Measurements from ENCODE around the gene TMEM134.
"Not testable (repeated sequence)": the region's sequence is repeated elsewhere in the genome, so short reads cannot be mapped to it uniquely, and the experiment has no call there.

Gene TMEM134

GRCh38 chr11:67468056-67468455 lies 995 bp downstream of the TMEM134 start:
- peaks cover 4% of the 10 kb centered on the region for H3K36me3 Mint-ChIP-seq (ENCODE audit: low read depth)
- peak overlapping the region; percentile 95 for H3K27ac Mint-ChIP-seq
- peaks cover 9% of the 10 kb centered on the region for H3K27me3 Mint-ChIP-seq (ENCODE audit: low read depth, poor library complexity)
- H3K4me3 Mint-ChIP-seq = peak overlapping the region; percentile 89
- TF ChIP-seq CTCF (IDR thresholded peaks at IDR 0.05) = no peak
- H3K9me3 Mint-ChIP-seq = no peaks in the 10 kb centered on the region
- DNase-seq = no peak
- peaks cover 31% of the 10 kb centered on the region for H3K4me1 Mint-ChIP-seq

- Mint-ChIP-seq H3K4me1 (peaks cover 25% of the 10 kb centered on the region), H3K9me3 (no peaks in the 10 kb centered on the region), H3K27ac (no peak overlapping the region), H3K4me3 (peak overlapping the region; percentile 89), H3K36me3 (ENCODE audit: low read depth) (peaks cover 4% of the 10 kb centered on the region), H3K27me3 (ENCODE audit: low read depth, poor library complexity) (peaks cover 3% of the 10 kb centered on the region)
- no peak for TF ChIP-seq CTCF (IDR thresholded peaks at IDR 0.05)
- DNase-seq = no peak
Observed at GRCh38 chr11:67466962-67467771, 1.9 kb downstream of the TMEM134 start.

GRCh38 chr11:67466367-67466766 lies 2.7 kb downstream of the TMEM134 start:
- H3K36me3 Mint-ChIP-seq (ENCODE audit: low read depth) = peaks cover 4% of the 10 kb centered on the region
- no peak overlapping the region for H3K27ac Mint-ChIP-seq
- no peak for DNase-seq
- H3K9me3 Mint-ChIP-seq = no peaks in the 10 kb centered on the region
- no peak overlapping the region for H3K4me3 Mint-ChIP-seq
- peaks cover 22% of the 10 kb centered on the region for H3K4me1 Mint-ChIP-seq
- no peaks in the 10 kb centered on the region for H3K27me3 Mint-ChIP-seq (ENCODE audit: low read depth, poor library complexity)
- no peak for TF ChIP-seq CTCF (IDR thresholded peaks at IDR 0.05)

- H3K27me3 Mint-ChIP-seq (ENCODE audit: low read depth, poor library complexity); H3K36me3 Mint-ChIP-seq (ENCODE audit: low read depth); H3K9me3 Mint-ChIP-seq; DNase-seq; H3K27ac Mint-ChIP-seq: not testable (repeated sequence)
- peaks cover 20% of the 10 kb centered on the region for H3K4me1 Mint-ChIP-seq
- peak overlapping the region; percentile 79 for H3K4me3 Mint-ChIP-seq
Observed at GRCh38 chr11:67465530-67465929, 3.5 kb downstream of the TMEM134 start.

GRCh38 chr11:67465189-67465510 lies 3.9 kb downstream of the TMEM134 start:
- Mint-ChIP-seq H3K27ac (no peak overlapping the region), H3K9me3 (no peaks in the 10 kb centered on the region), H3K27me3 (ENCODE audit: low read depth, poor library complexity) (no peaks in the 10 kb centered on the region), H3K36me3 (ENCODE audit: low read depth) (peaks cover 4% of the 10 kb centered on the region), H3K4me1 (peaks cover 24% of the 10 kb centered on the region), H3K4me3 (peak overlapping the region; percentile 79)
- TF ChIP-seq CTCF (IDR thresholded peaks at IDR 0.05) = no peak
- DNase-seq = no peak

GRCh38 chr11:67464411-67465188 lies 4.5 kb downstream of the TMEM134 start:
- peak; percentile 90 for DNase-seq
- TF ChIP-seq CTCF (IDR thresholded peaks at IDR 0.05) = no peak
- Mint-ChIP-seq H3K4me1 (peaks cover 29% of the 10 kb centered on the region), H3K9me3 (no peaks in the 10 kb centered on the region), H3K36me3 (ENCODE audit: low read depth) (peaks cover 4% of the 10 kb centered on the region), H3K27me3 (ENCODE audit: low read depth, poor library complexity) (no peaks in the 10 kb centered on the region), H3K4me3 (peak overlapping the region; percentile 79), H3K27ac (no peak overlapping the region)
